Measurements from ENCODE around the gene PRPSAP2. TPM values are rescaled to one million over a fixed set of nuclear protein-coding genes. Genes with fewer than 3 reads are reported as not detected.
"Not testable (repeated sequence)": the region's sequence is repeated elsewhere in the genome, so short reads cannot be mapped to it uniquely, and the experiment has no call there.

Gene PRPSAP2
- total RNA-seq, 1 donor from 2014 or later, result 36.9 TPM

GRCh38 chr17:18920911-18921441 is 63.0 kb downstream of the PRPSAP2 start:
- DNase-seq (ENCODE audit: low read depth) (peak; percentile 76), FAIRE-seq (no peak)
- H3K36me3 ChIP-seq (ENCODE audit: control insufficient read depth, insufficient read depth, low read length), result peaks cover 5% of the 10 kb centered on the region
- H3K27me3 ChIP-seq (ENCODE audit: control insufficient read depth, insufficient read depth, low read length), result no peaks in the 10 kb centered on the region
- no peak for TF ChIP-seq CTCF (IDR thresholded peaks at IDR 0.05; ENCODE audit: insufficient read depth, low read length, severe bottlenecking)
- no peak overlapping the region for H3K4me3 ChIP-seq (ENCODE audit: low read depth, low read length)

GRCh38 chr17:18921485-18921884 is 63.6 kb downstream of the PRPSAP2 start:
- no peak for DNase-seq (ENCODE audit: low read depth)
- no peak for FAIRE-seq
- H3K4me3 ChIP-seq (ENCODE audit: low read depth, low read length), result no peak overlapping the region
- peaks cover 5% of the 10 kb centered on the region for H3K36me3 ChIP-seq (ENCODE audit: control insufficient read depth, insufficient read depth, low read length)
- no peak for TF ChIP-seq CTCF (IDR thresholded peaks at IDR 0.05; ENCODE audit: insufficient read depth, low read length, severe bottlenecking)
- no peaks in the 10 kb centered on the region for H3K27me3 ChIP-seq (ENCODE audit: control insufficient read depth, insufficient read depth, low read length)

- peaks cover 3% of the 10 kb centered on the region for H3K36me3 ChIP-seq (ENCODE audit: control insufficient read depth, insufficient read depth, low read length)
- no peak for TF ChIP-seq CTCF (IDR thresholded peaks at IDR 0.05; ENCODE audit: insufficient read depth, low read length, severe bottlenecking)
Measured at GRCh38 chr17:18921912-18922451, 64.1 kb downstream of the PRPSAP2 start.

GRCh38 chr17:18922596-18922995 is 64.7 kb downstream of the PRPSAP2 start:
- not testable (repeated sequence) for H3K36me3 ChIP-seq (ENCODE audit: control insufficient read depth, insufficient read depth, low read length); FAIRE-seq; DNase-seq (ENCODE audit: low read depth); H3K27me3 ChIP-seq (ENCODE audit: control insufficient read depth, insufficient read depth, low read length); H3K4me3 ChIP-seq (ENCODE audit: low read depth, low read length)

More at GRCh38 chr17:18921912-18922451, 64.1 kb downstream of the PRPSAP2 start:
- H3K4me3 ChIP-seq (ENCODE audit: low read depth, low read length), result no peak overlapping the region
- DNase-seq (ENCODE audit: low read depth) (peak; percentile 93), FAIRE-seq (no peak)
- no peaks in the 10 kb centered on the region for H3K27me3 ChIP-seq (ENCODE audit: control insufficient read depth, insufficient read depth, low read length)

- H3K36me3 ChIP-seq (ENCODE audit: control insufficient read depth, insufficient read depth, low read length), result peaks cover 7% of the 10 kb centered on the region
- no peak overlapping the region for H3K4me3 ChIP-seq (ENCODE audit: low read depth, low read length)
- no peak for DNase-seq (ENCODE audit: low read depth)
- TF ChIP-seq CTCF (IDR thresholded peaks at IDR 0.05; ENCODE audit: insufficient read depth, low read length, severe bottlenecking), result no peak
- FAIRE-seq, result no peak
- H3K27me3 ChIP-seq (ENCODE audit: control insufficient read depth, insufficient read depth, low read length), result no peaks in the 10 kb centered on the region
Measured at GRCh38 chr17:18925187-18925586, 67.3 kb downstream of the PRPSAP2 start.

GRCh38 chr17:18928628-18929125 is 70.7 kb downstream of the PRPSAP2 start:
- no peak for TF ChIP-seq CTCF (IDR thresholded peaks at IDR 0.05; ENCODE audit: insufficient read depth, low read length, severe bottlenecking)
- H3K27me3 ChIP-seq (ENCODE audit: control insufficient read depth, insufficient read depth, low read length), result no peaks in the 10 kb centered on the region
- FAIRE-seq (no peak), DNase-seq (ENCODE audit: low read depth) (no peak)
- no peak overlapping the region for H3K4me3 ChIP-seq (ENCODE audit: low read depth, low read length)
- H3K36me3 ChIP-seq (ENCODE audit: control insufficient read depth, insufficient read depth, low read length), result peaks cover 12% of the 10 kb centered on the region

All from bronchial epithelial cell (primary cell).